Measurements from ENCODE around the gene GDI1. TPM values are rescaled to one million over a fixed set of nuclear protein-coding genes. Genes with fewer than 3 reads are reported as not detected.

Gene GDI1
- total RNA-seq, 4 donors from 2014 or later, result 105 to 160 (median 121) TPM

DNA sequence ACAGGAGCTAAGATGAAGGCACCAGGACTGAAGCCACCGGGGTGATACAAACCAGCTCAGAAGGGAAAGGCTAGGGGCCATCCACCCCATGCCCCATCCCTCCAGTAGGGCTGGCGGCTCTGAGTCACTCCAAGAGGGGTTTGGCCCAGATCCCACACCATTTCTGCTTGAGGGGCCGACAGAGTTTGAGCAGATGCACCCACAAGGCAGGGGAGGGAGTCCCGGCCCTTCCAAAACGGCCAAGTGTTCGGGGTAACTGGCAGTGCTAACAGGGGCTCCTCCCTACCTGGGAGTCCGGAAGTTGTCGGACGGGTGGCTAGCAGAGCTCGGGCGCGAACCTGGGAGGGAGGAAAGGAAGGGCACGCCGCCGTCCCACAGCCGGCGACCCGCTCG lies 53.1 kb downstream of the GDI1 start:
- ATAC-seq, result peak; percentile 15
- Histone ChIP-seq H3K9me3 (no peaks in the 10 kb centered on the region), H3K27ac (peak overlapping the region; percentile 90 to 97 (median 96)), H3K36me3 (peaks cover 0 to 21% of the 10 kb centered on the region in 2 donors), H3K4me1 (peaks cover 0 to 44% (median 4%) of the 10 kb centered on the region in 3 donors), H3K4me3 (peak overlapping the region; percentile 64 to 74), H3K27me3 (no peaks in the 10 kb centered on the region)
- WGBS, 2 donors (ENCODE audit: low coverage in 1 of 2), result 0% methylated on average over 2 of the region's 19 CpGs; no CpG with 5 or more reads in 1 of the 2 donors
- no peak for TF ChIP-seq POLR2AphosphoS5 (IDR thresholded peaks at IDR 0.05)
- TF ChIP-seq, protein P1, sequence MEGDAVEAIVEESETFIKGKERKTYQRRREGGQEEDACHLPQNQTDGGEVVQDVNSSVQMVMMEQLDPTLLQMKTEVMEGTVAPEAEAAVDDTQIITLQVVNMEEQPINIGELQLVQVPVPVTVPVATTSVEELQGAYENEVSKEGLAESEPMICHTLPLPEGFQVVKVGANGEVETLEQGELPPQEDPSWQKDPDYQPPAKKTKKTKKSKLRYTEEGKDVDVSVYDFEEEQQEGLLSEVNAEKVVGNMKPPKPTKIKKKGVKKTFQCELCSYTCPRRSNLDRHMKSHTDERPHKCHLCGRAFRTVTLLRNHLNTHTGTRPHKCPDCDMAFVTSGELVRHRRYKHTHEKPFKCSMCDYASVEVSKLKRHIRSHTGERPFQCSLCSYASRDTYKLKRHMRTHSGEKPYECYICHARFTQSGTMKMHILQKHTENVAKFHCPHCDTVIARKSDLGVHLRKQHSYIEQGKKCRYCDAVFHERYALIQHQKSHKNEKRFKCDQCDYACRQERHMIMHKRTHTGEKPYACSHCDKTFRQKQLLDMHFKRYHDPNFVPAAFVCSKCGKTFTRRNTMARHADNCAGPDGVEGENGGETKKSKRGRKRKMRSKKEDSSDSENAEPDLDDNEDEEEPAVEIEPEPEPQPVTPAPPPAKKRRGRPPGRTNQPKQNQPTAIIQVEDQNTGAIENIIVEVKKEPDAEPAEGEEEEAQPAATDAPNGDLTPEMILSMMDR (IDR thresholded peaks at IDR 0.05), result no peak
- TF ChIP-seq EP300 (IDR thresholded peaks at IDR 0.05), result no peak
- TF ChIP-seq POLR2A (IDR thresholded peaks at IDR 0.05), result no peak

DNA sequence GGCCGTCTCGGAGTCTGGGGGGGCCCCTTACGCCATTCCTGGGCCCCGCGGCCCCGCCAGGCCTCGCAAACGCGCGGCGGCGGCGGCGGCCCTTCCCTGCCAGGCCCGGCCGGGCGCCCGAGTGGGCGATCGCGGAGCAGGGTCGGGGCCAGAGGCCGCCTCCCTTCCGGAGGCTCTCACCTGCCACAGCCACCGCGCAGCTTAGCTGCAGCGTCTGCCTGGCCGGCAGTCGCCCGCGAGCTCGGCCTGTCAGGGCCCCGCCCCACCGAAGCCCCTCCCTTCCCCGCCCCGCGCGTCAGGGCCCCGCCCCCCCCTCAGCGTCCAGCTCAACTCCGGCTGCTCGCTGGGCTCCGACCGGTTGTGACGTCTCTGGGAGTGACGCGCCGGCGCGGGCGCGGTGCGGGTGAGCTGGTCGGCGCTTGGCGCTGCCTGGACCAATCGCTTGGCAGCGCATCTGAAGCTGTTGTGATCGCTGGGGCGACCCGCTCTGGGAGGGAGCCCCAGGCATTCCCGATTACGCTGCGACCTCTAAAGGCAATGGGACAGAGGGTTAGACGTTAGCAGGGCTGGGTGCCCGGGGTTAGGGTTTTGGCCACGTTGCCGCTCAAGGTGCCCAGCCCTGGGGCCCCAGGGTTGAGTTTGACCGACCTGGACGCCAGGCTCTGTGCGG lies 53.6 kb downstream of the GDI1 start, which contains the start of gene SLC10A3:
Gene SLC10A3 (minus strand): TSS at position 216 of the 670 bp plus-strand sequence. CDS start 1,689 bp downstream, outside the sequence.
- H3K4me3 ChIP-seq, result peak within 1 kb of the TSS; percentile 64 to 74
- 0 to 58% methylated on average over 3 to 8 of the region's 71 CpGs for WGBS, 2 donors (ENCODE audit: low coverage in 1 of 2)

More for the DNA sequence above, 53.6 kb downstream of the GDI1 start, which contains the start of gene SLC10A3:
- peak within 1 kb of the TSS; percentile 90 to 97 (median 96) for H3K27ac ChIP-seq
- H3K27me3 ChIP-seq, result no peaks in the 10 kb centered on the region
- peak; percentile 93 for ATAC-seq
- H3K9me3 ChIP-seq, result no peaks in the 10 kb centered on the region
- TF ChIP-seq, protein P1 (IDR thresholded peaks at IDR 0.05), result peak in 2 of 4 experiments; percentile 8 to 23
- TF ChIP-seq POLR2A (IDR thresholded peaks at IDR 0.05) (peak; percentile 91 to 92), EP300 (IDR thresholded peaks at IDR 0.05) (no peak), POLR2AphosphoS5 (IDR thresholded peaks at IDR 0.05) (peak; percentile 75)
- H3K4me1 ChIP-seq, result peaks cover 0 to 39% (median under 1%) of the 10 kb centered on the region in 3 donors
- H3K36me3 ChIP-seq, result peaks cover 0 to 17% of the 10 kb centered on the region in 2 donors

Small RNA genes within 50 kb of the gene (small RNA-seq; reads per million reads assigned to genes)
- gene MIR6858 (0 to 3.0 (median 0.26) reads per million in 4 donors), gene SNORA70 (0 reads per million in 4 donors)

Other genes with a start within 250 kb of the GDI1 start
- gene OPN1MW2, start 217.4 kb upstream of the GDI1 start, total RNA-seq, result not detected
- gene OPN1MW3, start 179.6 kb upstream of the GDI1 start, total RNA-seq, result not detected
- gene TEX28, start 142.0 kb upstream of the GDI1 start, total RNA-seq, result not detected
- gene TKTL1, start 141.4 kb upstream of the GDI1 start, total RNA-seq, result under 1 TPM in 2 of 4 donors, not detected in 2; 0.31 TPM
- over 10,000 TPM in 1 of 4 donors, 1,000 to 10,000 TPM in 3; 7,815 to 15,318 (median 8,757) TPM for gene FLNA, start 62.5 kb upstream of the GDI1 start, total RNA-seq
- 10 to 100 TPM; 41.0 to 58.6 (median 50.6) TPM for gene EMD, start 57.9 kb upstream of the GDI1 start, total RNA-seq
- 1,000 to 10,000 TPM; 3,970 to 7,427 (median 5,392) TPM for gene RPL10, start 38.8 kb upstream of the GDI1 start, total RNA-seq
- 10 to 100 TPM; 11.1 to 29.3 (median 22.3) TPM for gene DNASE1L1, start 27.9 kb upstream of the GDI1 start, total RNA-seq
- 10 to 100 TPM; 11.7 to 54.5 (median 24.4) TPM for gene TAFAZZIN, start 25.6 kb upstream of the GDI1 start, total RNA-seq
- 10 to 100 TPM; 29.0 to 50.0 (median 43.1) TPM for gene ATP6AP1, start 8.5 kb upstream of the GDI1 start, total RNA-seq
- gene FAM50A, start 7.0 kb downstream of the GDI1 start, total RNA-seq, result 10 to 100 TPM; 49.8 to 58.2 (median 53.4) TPM
- gene PLXNA3, start 21.1 kb downstream of the GDI1 start, total RNA-seq, result 10 to 100 TPM in 2 of 4 donors, 1 to 10 TPM in 2; 1.5 to 13.9 (median 8.2) TPM
- gene LAGE3, start 42.1 kb downstream of the GDI1 start, total RNA-seq, result 10 to 100 TPM; 16.3 to 21.3 (median 17.2) TPM
- 10 to 100 TPM; 35.9 to 80.2 (median 47.0) TPM for gene UBL4A, start 49.5 kb downstream of the GDI1 start, total RNA-seq
- gene SLC10A3, start 53.5 kb downstream of the GDI1 start, total RNA-seq, result 10 to 100 TPM; 21.7 to 40.0 (median 31.8) TPM
- gene FAM3A, start 79.1 kb downstream of the GDI1 start, total RNA-seq, result 10 to 100 TPM; 36.6 to 44.4 (median 40.5) TPM
- 10 to 100 TPM; 15.9 to 26.0 (median 22.1) TPM for gene G6PD, start 109.7 kb downstream of the GDI1 start, total RNA-seq
- gene IKBKG, start 110.5 kb downstream of the GDI1 start, total RNA-seq, result 10 to 100 TPM; 14.0 to 22.6 (median 15.2) TPM
- not detected for gene CTAG1A, start 148.0 kb downstream of the GDI1 start, total RNA-seq
- not detected for gene CTAG1B, start 182.1 kb downstream of the GDI1 start, total RNA-seq
- gene CTAG2, start 216.4 kb downstream of the GDI1 start, total RNA-seq, result not detected

Data from gastroesophageal sphincter (tissue), 4 donors.